Keratinocyte (primary cell): ENCODE measurements around the gene HBB. TPM values are rescaled to one million over a fixed set of nuclear protein-coding genes. Genes with fewer than 3 reads are reported as not detected.

ENCODE experiments used
- DNase-seq: peaks from one replicate; pipeline ENCODE4 v3.0.0-alpha.2; 2011; ENCODE audit warnings: low read depth, missing footprints, low spot score
- FAIRE-seq: peaks from 2 replicates; lab custom pipeline; 2011; peaks lifted over from hg19 to GRCh38; lab: Jason Lieb, UNC
- H2AFZ ChIP-seq: 2 replicates; pipeline ENCODE4 v1.6.0; 2012; ENCODE audit warnings: low read length, control low read depth, inconsistent platforms; ENCODE audit not compliant: control insufficient read depth
- H3K27ac ChIP-seq: 2 replicates; pipeline ENCODE4 v1.5.1; 2011; ENCODE audit warnings: low read length; ENCODE audit not compliant: control insufficient read depth, insufficient read depth
- H3K27me3 ChIP-seq: 3 replicates; pipeline ENCODE4 v1.6.0; 2011; ENCODE audit warnings: low read length; ENCODE audit not compliant: control insufficient read depth, insufficient read depth; ENCODE audit errors: extremely low read depth
- H3K36me3 ChIP-seq, 2 experiments: 2 replicates in 1 of 2; 3 replicates in 1 of 2; pipeline ENCODE4 v1.5.1; 2011; ENCODE audit warnings: low read length in 2 of 2, mild to moderate bottlenecking in 1 of 2; ENCODE audit not compliant: control insufficient read depth in 2 of 2, insufficient read depth in 2 of 2; ENCODE audit errors: extremely low read depth in 1 of 2
- H3K4me1 ChIP-seq: 3 replicates; pipeline ENCODE4 v1.5.1; 2011; ENCODE audit warnings: low read length; ENCODE audit not compliant: control insufficient read depth, insufficient read depth; ENCODE audit errors: extremely low read depth
- H3K4me2 ChIP-seq: 3 replicates; pipeline ENCODE4 v1.6.0; 2011; ENCODE audit warnings: low read depth, low read length; ENCODE audit not compliant: control insufficient read depth, insufficient read depth; ENCODE audit errors: extremely low read depth
- H3K4me3 ChIP-seq, 3 experiments: fragments of 200-600 bp in 1 of 3; sonication (generic) in 1 of 3; 2 replicates in 2 of 3; 3 replicates in 1 of 3; pipeline ENCODE4 v1.5.1; 2011 to 2016; ENCODE audit warnings: low read length in 3 of 3, mild to moderate bottlenecking in 3 of 3, control low read depth in 2 of 3, inconsistent platforms in 1 of 3, low read depth in 1 of 3, mixed read lengths in 1 of 3, mixed run types in 1 of 3, moderate library complexity in 1 of 3; ENCODE audit not compliant: control insufficient read depth in 2 of 3, insufficient read depth in 2 of 3; ENCODE audit errors: extremely low read depth in 1 of 3
- H3K79me2 ChIP-seq: 2 replicates; pipeline ENCODE4 v1.6.0; 2012; ENCODE audit warnings: low read length; ENCODE audit not compliant: control insufficient read depth, insufficient read depth
- H3K9ac ChIP-seq: 3 replicates; pipeline ENCODE4 v1.6.0; 2011; ENCODE audit warnings: low read length; ENCODE audit not compliant: control insufficient read depth, insufficient read depth; ENCODE audit errors: extremely low read depth
- H3K9me1 ChIP-seq: 3 replicates; pipeline ENCODE4 v1.6.0; 2011; ENCODE audit warnings: low read length; ENCODE audit not compliant: control insufficient read depth, insufficient read depth; ENCODE audit errors: extremely low read depth
- H3K9me3 ChIP-seq: 2 replicates; pipeline ENCODE4 v1.5.1; 2012; ENCODE audit warnings: low read depth, low read length; ENCODE audit not compliant: control insufficient read depth
- H4K20me1 ChIP-seq: 3 replicates; pipeline ENCODE4 v1.6.0; 2011; ENCODE audit warnings: low read length; ENCODE audit not compliant: control insufficient read depth, insufficient read depth; ENCODE audit errors: extremely low read depth
- EZH2 ChIP-seq: IDR thresholded peaks from one replicate; pipeline ENCODE4 v1.6.1; 2012; ENCODE audit warnings: inconsistent platforms, mild to moderate bottlenecking, low read length, moderate library complexity
- dilution Hi-C: fragments of 300-500 bp; cut with MboI; formaldehyde crosslinking; loops from one replicate; pipeline ENCODE4 v1.7.0; 2020; ENCODE audit warnings: low sequenced_read_pairs; ENCODE audit not compliant: extremely low pct_ligation_motif_present
- polyA plus RNA-seq, 5 experiments: library from polyadenylated mRNA; depleted of rRNA in 3 of 5; stranded (reverse) in 3 of 5; stranded (forward) in 1 of 5; unstranded in 1 of 5; fragments of >200 nt; gene quantifications; 1 replicate in 1 of 5; 2 replicates in 3 of 5; 3 replicates in 1 of 5; pipeline versions ENCODE4 v1.2.1 to v1.2.3, GENCODE V29; 2011 to 2012; ENCODE audit warnings: missing spikeins in 2 of 5, low read depth in 1 of 5, low replicate concordance in 1 of 5
- TF ChIP-seq, protein P1 (sequence below), 3 experiments: IDR thresholded peaks in 1 of 3; conservative IDR thresholded peaks in 1 of 3; optimal IDR thresholded peaks in 1 of 3; 2 replicates in 2 of 3; 3 replicates in 1 of 3; pipeline versions ENCODE3 to v1.5.1; 2011; ENCODE audit warnings: low read length in 3 of 3, mild to moderate bottlenecking in 3 of 3, moderate library complexity in 2 of 3, control low read depth in 1 of 3, inconsistent platforms in 1 of 3; ENCODE audit not compliant: insufficient read depth in 2 of 3; ENCODE audit errors: extremely low read depth in 1 of 3

Gene HBB
- polyA plus RNA-seq, 1 donor (not counting 4 experiments of a cell fraction or from before 2014, with no cell fraction given) = not detected

DNA sequence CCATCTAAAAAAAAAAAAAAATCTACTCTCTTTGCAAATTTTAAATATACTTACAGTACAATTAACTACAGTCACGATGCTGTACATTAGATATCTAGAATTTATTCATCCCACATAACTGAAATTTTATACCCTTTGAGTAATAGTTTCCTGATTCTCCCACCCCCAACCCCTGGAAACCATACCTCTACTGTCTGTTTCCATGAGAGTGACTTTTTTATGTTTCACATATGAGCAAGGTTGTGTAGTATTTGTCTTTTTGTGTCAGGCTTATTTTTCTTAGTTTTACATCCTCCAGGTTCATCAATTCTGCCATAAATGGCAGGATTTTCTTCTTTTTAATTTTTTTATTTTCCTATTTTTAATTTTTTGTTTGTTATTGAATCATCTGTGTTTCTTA, 3.2 kb downstream of the HBB start:
- no peaks in the 10 kb centered on the region for H3K36me3 ChIP-seq
- no peak overlapping the region for H2AFZ ChIP-seq
- no peak for DNase-seq
- FAIRE-seq = no peak
- no peaks in the 10 kb centered on the region for H3K9me1 ChIP-seq
- H3K4me2 ChIP-seq = no peak overlapping the region
- H3K79me2 ChIP-seq = no peaks in the 10 kb centered on the region
- H4K20me1 ChIP-seq = no peaks in the 10 kb centered on the region
- dilution Hi-C loops = no loop called here
- H3K4me3 ChIP-seq = no peak overlapping the region
- TF ChIP-seq, protein P1, sequence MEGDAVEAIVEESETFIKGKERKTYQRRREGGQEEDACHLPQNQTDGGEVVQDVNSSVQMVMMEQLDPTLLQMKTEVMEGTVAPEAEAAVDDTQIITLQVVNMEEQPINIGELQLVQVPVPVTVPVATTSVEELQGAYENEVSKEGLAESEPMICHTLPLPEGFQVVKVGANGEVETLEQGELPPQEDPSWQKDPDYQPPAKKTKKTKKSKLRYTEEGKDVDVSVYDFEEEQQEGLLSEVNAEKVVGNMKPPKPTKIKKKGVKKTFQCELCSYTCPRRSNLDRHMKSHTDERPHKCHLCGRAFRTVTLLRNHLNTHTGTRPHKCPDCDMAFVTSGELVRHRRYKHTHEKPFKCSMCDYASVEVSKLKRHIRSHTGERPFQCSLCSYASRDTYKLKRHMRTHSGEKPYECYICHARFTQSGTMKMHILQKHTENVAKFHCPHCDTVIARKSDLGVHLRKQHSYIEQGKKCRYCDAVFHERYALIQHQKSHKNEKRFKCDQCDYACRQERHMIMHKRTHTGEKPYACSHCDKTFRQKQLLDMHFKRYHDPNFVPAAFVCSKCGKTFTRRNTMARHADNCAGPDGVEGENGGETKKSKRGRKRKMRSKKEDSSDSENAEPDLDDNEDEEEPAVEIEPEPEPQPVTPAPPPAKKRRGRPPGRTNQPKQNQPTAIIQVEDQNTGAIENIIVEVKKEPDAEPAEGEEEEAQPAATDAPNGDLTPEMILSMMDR (optimal IDR thresholded peaks at IDR 0.05 in 1 of 3, IDR thresholded peaks at IDR 0.05 in 1 of 3, conservative IDR thresholded peaks at IDR 0.05 in 1 of 3; ENCODE audit: extremely low read depth in 1 of 3, insufficient read depth in 2 of 3, low read length in 3 of 3) = no peak
- no peak for TF ChIP-seq EZH2
- no peaks in the 10 kb centered on the region for H3K27me3 ChIP-seq
- no peak overlapping the region for H3K9ac ChIP-seq
- no peaks in the 10 kb centered on the region for H3K9me3 ChIP-seq
- no peaks in the 10 kb centered on the region for H3K4me1 ChIP-seq
- H3K27ac ChIP-seq = no peak overlapping the region

- H3K4me2 ChIP-seq = no peak overlapping the region
- dilution Hi-C loops = no loop called here
- H3K36me3 ChIP-seq = no peaks in the 10 kb centered on the region
- DNase-seq (no peak), FAIRE-seq (no peak)
- no peak overlapping the region for H3K27ac ChIP-seq
- H3K9me3 ChIP-seq = no peaks in the 10 kb centered on the region
- no peaks in the 10 kb centered on the region for H3K9me1 ChIP-seq
- no peak overlapping the region for H3K9ac ChIP-seq
- H3K79me2 ChIP-seq = no peaks in the 10 kb centered on the region
- H3K4me1 ChIP-seq = no peaks in the 10 kb centered on the region
- TF ChIP-seq, protein P1 (optimal IDR thresholded peaks at IDR 0.05 in 1 of 3, IDR thresholded peaks at IDR 0.05 in 1 of 3, conservative IDR thresholded peaks at IDR 0.05 in 1 of 3; ENCODE audit: extremely low read depth in 1 of 3, insufficient read depth in 2 of 3, low read length in 3 of 3) = no peak
- TF ChIP-seq EZH2 = no peak
- no peak overlapping the region for H3K4me3 ChIP-seq
- no peaks in the 10 kb centered on the region for H4K20me1 ChIP-seq
- no peaks in the 10 kb centered on the region for H3K27me3 ChIP-seq
- no peak overlapping the region for H2AFZ ChIP-seq
These were observed 3.7 kb downstream of the HBB start for GRCh38 chr11:5223146-5223545.
